ENCODE results near the gene PSMA3.

PSMA3 gene

DNA sequence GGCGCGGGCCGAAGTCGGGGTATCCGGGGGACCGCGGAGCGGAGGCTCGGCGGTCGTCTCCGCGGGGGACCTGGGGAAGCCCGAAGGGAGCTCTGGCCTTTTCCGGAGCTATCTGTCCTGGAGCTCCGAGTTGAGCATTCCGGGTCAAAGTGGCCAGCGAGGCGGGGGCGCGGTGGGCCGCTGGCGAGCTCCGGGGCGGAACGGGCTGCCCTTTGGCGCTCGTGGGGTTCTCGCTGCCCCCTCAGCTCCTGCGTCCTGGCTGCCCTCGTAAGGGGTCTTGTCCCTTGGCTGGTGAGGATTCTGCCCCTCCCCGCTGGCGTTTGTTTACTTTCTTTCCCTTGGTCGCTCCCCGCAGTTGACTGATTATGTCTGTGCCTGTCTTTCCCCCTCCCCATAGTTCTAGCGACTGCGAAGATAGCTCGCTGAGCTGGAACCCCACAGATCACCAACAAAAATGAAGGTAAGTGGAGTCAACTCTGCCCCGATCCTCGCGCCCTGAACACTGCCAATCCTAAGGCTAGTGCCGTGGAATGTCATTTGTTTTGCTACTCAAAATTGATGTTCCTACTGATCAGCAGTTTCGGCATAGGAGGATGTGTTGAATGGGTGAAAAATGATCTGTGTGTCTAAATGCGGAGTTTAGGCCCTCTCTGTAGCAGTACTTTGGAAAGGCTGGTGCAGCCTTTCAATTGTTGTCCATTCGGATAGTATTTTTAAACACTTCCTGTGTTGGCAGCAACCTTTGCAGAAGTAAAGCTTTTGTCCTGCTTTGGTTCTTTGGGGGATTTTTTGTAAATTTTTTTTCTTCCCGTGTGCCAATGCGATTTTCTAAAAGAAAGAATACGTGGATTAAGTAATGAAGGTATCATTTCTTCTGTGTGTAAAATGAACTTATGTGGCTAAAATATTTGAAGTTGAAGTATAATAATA is 55.0 kb downstream of the PSMA3 start:
- DNase-seq, result no peak

DNA sequence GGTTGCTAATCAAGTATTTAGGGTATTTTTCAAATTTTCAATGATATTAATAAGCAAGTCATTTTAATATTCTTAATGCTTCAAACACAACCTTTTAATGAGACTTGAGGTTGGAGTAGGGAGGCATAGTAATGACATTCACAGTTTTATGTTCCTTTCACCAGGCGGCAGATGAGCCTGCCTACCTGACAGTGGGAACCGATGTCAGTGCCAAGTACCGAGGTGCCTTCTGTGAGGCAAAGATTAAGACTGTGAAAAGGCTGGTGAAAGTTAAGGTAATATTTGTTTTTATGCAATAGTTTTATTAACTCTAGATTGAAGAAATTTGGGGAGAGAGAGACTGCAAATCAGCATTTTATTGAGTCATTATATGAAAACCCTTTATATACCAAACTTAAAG is 56.8 kb downstream of the PSMA3 start:
- no peak for DNase-seq

GRCh38 chr14:58305730-58306129 is 61.1 kb downstream of the PSMA3 start:
- no peak for DNase-seq

DNA sequence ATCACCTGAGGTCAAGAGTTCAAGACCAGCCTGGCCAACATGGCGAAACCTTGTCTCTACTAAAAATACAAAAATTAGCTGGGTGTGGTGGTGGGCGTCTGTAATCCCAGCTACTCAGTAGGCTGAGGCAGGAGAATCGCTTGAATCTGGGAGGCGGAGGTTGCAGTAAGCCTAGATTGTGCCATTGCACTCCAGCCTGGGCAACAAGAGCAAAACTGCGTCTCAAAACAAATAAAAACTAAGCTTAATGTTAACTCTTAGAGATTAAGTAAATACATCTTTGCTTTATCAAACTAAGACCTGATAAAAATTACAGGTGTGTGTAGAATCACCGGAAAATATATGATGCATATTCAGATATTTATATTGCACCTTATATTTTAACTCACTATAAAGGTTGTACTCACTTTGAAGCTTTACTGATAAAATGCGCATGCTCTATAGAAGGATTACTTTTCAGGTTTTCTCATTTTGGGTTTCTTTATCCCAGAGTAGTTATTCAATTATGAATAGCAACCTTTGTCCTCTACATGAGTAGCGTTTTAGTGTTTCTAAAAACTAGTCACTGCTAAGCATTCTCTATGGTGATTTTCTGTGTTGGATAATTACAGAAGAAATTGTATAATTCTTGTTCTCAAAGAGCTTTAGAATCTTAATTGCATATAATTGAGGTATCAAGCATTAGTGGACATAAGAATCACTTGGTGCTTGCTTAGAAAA is 63.1 kb downstream of the PSMA3 start:
- no peak for DNase-seq

- no peak for DNase-seq
Observed at GRCh38 chr14:58309086-58309485, 64.4 kb downstream of the PSMA3 start.

DNA sequence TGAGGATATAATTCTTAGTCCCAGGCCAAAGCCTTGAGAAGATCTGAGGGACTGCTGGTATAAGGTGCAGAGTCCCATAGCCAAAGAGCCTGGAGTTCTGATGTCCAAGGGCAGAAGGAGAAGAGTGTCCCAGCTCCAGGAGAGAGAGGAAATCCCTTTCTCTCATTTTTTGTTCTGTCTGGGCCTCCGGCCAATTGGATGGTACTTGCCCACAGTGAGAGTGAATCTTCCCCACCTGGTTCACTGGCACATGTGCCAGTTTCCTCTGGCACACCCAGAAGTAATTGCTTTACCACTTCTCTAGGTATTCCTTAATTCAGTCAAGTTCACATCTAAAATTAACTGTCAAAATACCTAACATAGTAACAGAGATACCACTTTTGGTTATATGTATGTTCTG is 69.1 kb downstream of the PSMA3 start:
- DNase-seq, result no peak

GRCh38 chr14:58315606-58316005 is 71.0 kb downstream of the PSMA3 start:
- no peak for DNase-seq
